CD1c-positive myeloid dendritic cell (primary cell): ENCODE measurements around the gene MRPS27.
A peak's percentile ranks its signal among the peaks of the same experiment; 100 is the strongest.

Experiments used
- DNase-seq: peaks from one replicate; pipeline ENCODE4 v3.0.0-alpha.2; 2016; ENCODE audit errors: extremely low spot score

The MRPS27 gene

DNA sequence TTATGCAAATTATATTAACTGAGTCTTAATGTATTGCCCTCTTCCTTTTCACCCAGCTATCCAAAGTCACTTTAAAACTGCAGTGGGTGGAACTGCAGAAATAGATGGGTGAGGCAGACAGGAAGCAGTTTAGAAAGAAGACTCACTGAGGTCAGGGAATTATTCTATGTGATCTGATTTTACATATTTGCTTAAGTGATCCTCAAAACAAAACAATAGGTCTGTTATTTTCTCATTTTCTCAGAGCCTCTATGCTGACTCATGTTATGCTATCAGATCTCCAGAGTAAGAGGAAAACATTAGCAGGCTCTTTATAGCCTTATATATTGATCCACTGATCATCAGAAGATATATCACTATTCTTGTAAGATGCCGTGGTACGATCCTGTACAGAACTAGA, 63.5 kb downstream of the MRPS27 start:
- no peak for DNase-seq

DNA sequence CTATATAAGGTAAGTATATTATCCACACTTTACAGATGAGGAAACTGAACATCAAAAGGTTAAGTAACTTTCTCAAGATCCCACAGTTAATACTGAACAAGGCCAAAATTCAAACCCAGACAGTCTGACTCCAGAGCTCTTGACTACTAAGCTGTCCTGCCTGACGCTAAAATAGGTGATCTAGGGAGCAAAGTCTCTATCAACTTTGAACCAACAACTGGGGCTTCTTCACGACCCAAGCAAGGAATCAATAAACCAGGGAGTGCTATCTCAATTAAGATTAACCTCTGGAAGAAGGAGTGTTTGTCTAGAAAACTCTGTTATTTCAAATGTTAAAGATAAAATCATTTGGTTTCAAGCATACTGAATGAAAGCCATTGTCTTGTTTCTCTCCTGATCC, 64.4 kb downstream of the MRPS27 start:
- DNase-seq: no peak

DNA sequence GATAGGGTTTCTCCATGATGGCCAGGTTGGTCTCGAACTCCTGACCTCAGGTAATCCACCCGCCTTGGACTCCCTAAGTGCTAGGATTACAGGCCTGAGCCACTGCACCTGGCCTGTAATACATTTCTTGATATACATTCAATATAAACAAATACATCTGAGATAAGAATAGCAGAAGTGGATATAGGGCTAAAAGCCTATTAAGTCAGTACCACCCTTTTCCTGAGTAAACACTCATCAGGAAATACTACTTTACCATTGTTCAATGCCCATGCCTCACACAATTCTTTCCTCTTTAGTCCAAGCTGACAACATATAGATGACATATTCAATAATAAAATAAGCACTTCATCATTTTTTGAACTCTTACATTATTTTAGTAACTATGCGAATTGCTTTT, 64.8 kb downstream of the MRPS27 start:
- DNase-seq: no peak

DNA sequence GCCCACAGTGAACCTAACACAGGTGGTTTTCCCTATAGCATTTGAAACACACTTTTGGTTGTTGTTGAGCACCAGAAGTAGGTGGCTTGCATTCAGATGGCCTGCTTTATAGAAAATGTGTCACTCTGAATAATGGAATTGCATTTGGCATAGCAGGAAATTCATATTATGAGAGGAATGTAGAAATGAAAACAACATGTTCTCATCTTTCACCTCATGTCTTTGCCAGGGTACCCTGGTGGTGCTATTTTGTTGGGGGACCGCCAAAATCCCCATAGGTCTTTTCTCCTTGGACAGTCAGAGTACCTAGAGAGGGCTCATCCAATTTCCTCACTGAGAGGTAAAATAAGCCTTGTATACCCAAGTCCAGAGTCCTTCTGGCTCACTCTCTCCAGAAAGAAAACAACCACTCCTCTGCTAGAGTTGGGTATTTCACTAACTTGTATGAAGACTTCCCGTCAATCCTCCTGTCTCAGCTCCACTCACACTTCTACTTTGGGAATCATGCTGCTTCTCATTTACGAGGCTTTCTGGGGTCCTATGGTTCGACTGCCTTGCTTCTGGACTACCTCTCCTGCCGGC, 67.4 kb downstream of the MRPS27 start:
- DNase-seq: no peak

DNA sequence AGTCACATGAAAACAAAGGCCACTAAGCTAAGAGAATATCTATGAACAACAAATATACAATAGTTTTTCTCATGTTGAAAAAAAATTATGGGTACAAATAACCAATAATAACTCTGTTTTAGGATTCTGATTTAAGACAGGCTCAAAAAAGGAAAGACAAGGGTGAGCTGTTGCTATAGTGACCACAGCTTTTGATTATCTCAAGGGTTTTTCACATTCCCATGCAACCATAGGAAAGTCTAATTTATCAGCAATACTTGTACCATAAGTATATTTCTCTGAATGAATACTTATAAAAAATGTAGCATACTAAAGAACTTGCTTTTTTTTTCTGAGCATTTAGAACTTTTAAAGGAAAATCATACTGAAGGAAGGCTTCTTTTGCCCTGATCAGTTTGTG, 68.0 kb downstream of the MRPS27 start:
- DNase-seq: no peak

DNA sequence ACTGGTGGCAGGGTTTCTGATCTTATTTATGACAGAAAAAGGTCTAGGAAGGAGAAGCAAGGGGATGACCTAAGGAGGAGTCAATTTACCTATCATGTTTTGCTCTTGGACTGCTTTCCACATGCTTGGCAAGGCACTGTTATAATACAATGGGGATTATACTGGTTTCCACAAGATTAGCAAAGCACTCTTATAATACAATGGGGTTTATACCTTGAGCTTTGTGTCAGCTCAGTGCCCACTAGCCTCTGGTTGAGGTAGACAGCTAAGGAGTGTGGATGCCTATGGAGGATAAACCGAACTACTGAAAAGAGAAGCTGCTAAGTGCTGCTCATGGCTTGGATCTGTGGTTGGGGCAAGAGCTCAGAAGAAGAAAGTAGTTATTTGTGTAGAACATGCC, 68.7 kb downstream of the MRPS27 start:
- DNase-seq: no peak

DNA sequence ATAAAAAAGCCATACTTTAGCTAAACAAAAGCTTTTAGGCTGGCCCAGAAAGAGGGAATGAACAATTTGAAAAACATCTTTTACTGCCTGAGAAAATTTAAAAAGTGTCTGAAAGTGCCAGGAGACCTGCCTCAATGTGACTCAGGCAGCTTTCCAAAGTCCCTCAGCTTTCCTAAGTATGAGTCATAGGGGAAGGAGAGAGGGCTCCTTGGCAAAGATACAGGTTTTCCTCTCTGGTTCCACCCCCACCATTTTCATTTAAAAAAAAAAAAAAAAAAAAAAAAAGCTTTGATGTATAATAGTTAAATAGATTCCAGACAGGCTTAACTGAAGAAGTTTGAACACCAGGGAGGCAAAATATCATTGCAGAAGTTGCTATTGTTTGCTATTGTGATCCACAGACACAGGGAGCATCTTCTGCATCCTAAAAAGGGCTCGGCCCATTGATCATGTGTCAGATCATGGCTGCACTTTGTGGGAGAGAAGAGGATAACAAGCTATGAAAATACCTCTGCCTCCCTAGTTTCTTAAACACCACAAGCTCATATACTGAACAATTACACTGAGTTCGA, 71.5 kb downstream of the MRPS27 start:
- no peak for DNase-seq

DNA sequence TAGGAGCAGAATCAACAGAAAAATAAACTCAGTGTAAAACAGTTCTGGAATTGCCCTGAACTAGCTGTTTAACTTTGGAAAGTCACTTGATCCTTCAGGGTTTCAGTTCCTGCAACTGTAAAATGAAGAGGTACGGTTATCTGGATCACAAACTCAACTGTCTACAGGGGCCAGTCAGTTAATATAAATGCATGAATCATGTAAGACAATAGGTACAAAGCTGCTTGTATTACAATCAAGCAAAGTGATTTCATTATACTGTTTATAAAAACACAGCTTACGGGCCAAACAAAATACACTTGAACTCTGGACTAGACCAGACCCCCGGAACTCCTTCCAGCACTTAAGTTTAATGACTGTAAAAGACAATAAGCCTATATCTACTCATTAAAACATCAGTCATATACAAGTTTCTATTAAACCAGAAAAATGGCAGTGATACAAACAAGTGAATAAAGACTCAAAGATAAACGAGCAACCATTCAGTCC, 73.0 kb downstream of the MRPS27 start:
- no peak for DNase-seq

DNA sequence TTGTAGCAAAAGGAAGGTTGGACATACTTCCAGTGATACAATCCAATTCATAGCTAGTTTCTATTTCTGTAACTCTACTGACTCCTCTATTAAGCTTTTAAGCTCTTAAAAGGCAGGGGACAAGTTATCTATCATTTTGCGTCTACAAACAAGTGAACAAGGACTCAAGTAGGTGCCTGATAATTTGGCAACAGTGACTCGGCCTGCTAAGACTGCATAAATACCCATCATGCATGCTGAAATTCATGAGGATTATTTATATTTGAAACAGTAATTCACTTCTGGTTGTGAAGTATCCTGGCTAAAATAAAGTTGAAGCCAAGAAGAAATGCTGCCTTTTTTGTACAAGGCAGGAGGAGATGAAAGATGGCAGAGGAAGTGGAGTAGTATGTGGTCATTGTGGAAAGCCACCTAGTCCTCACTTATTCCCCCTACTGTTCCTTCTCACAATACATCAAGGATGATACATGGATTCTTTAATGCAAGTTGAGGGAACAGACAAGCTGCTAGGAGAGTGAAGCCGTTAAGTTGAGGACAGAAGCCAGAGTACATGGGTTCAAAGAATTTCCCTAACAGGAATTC, 74.0 kb downstream of the MRPS27 start:
- no peak for DNase-seq

DNA sequence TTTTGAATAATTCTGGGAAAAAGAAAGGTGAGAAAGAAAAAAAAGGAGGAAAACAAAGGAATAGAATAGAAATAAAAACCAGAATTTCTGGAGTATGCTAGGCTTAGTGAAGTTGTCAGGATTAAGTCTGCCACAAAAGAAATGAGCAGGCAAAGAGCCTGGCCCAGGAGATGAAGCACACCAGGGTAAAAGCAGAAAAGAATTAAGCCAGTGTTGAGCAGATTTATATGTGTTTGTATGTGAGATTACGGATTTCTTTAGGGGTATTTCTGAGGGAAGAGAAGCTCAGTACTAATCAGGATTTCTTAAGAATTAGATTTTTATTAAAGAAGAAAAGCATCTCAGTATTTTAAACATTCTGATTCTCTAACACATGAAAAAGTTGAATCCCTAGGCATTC, 74.5 kb downstream of the MRPS27 start:
- no peak for DNase-seq

DNA sequence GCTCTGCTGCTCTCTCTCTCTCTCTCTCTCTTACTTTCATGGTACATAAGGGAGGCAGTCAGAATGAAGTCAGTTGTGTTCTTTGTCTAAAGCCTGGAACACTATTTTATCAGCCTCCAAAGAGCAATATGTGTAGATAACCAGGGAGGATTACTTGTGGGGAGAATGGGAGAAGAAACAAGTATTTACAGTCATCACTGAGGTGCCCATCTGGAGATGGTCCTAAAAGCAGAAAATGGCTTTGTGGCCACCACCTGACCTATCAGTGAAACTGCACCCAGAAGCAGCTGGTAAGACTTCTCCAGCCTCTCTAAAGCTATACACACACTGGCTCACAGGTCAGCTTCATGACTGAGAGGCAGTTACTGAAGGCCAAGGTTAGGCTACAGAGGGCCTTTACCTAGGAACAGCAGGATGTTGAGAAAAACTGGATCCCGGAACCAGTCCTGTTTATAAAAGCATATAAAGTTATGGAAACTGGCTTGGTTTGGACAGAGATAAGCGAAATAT, 75.1 kb downstream of the MRPS27 start:
- DNase-seq: no peak

DNA sequence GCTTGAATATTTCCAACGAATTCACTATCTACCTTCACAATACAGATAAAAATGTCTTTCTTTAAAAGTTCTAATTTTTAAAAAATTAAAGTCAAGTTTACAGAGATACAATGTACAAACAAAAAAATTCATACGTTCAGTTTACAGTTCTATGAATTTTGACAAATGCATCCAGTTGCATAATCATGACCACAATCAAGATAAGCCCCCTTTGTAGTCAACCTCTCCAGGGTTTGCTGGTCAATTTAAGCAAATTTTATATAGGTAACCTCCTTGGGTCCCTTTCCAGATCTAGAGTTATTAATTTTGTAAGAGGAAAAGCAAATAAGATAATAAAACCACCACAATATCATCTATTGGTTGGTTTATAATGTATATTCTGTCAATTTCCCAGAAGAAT, 76.3 kb downstream of the MRPS27 start:
- no peak for DNase-seq

DNA sequence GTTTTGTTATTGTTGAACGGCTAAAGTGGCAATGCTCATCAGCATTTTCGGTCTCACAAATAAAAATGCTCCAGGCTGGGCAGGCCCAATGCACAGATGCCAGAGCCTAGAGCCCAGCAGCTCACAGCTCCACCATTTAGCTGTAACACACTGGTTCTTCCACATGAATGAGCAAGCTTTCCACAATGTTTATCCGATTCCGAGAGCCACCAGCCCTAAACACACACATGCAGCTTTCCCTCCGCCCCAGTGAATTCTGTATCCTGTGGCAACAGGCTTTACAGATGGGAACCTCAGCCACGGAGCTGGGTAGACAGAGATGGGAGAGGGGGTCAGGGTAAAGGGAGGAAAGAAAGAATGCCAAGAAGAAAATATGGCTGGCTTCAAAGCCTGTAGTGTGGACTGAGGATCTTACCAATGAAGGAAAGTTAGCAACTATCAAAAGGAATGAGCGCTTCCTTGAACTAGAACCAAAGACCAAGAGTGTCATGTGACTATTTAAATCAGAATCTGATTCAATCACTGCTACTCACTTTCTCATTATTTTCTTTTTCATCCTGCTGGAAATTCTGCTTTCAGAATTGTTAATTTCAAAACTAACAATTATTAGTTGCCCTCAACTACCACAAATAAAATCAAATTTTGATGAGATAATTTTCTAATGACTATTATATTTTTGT, 77.1 kb downstream of the MRPS27 start:
- DNase-seq: no peak

DNA sequence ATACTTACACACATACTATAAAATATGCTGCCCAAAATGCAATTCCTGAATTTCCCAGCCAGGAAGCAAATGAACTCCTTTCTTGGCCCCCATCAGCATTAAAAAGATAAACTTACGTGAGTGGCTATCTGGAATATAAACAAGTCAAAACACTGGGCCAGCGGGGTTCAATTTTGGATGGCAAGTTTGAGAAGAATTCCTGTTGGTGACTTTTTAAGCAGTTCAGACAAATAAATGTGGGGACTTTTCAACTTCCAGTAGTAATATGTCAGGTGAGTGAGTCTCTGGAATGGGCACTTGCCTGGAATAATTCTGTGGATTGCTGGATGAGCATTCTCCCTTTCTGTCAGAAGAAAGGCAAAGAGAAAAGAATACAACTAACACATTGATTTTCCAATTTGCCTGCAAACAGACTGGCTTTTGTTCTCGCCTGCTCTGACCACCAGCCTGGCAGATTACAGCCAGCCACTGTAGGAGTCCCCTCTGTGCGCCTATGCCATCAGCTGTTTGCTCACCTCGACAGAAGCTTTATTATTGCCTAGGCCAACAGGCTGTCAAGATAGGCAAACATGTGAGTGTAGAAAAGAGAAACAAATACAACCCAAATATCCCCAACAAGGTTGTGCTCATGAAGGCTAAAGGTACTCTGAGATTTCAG, 78.6 kb downstream of the MRPS27 start:
- DNase-seq: no peak

DNA sequence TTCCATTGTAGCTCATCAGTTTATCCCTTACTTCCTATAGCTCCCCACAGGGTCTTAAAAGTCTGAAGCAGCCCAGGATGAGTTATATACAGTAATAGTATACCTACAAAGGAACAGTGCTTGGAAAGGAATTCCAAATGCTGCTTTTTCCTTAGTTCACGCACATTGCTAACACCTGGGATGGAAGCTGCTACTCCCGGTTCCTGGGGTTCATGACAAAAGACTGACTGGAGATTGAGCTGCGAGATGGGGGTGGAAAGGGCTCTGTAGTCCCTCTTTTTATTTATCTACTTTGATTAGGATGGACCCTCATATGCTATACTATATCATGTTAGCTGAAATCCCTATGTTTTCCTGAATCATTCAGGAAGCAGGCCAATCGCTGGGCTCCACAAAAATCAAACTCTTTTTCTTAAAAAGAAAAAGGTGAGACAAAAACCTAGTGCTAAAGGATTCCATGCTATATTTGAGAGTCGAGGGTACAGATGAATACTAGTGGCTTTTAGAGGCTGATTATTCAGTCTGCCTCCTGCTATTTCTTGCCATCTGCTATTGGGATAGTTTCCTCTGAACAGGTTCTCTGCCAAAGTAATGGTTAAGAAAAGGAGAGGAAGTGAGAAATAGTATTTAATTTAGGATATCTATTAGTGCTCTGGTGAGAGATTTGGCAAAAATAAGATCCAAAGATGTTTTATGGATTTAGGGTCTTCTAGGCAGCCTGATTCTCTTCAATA, 81.2 kb downstream of the MRPS27 start:
- no peak for DNase-seq

DNA sequence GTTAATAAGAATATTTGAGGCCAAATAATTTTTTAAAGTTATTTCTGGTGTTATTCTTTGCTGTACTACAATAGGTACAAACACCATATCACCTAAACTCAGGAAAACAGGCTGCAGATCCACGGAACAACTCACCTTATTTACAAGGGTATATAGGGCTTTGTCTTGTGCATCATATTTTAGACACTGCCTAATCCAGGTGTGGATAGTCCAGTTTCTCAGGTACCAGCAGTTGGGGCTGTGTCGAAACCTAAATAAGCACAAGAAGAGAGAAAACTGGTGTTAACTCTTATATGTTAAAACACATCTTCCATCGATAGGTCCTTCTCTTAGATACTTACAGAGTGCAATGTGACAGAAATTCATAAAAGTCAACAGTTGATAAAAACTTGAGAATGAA, 82.2 kb downstream of the MRPS27 start:
- DNase-seq: no peak

DNA sequence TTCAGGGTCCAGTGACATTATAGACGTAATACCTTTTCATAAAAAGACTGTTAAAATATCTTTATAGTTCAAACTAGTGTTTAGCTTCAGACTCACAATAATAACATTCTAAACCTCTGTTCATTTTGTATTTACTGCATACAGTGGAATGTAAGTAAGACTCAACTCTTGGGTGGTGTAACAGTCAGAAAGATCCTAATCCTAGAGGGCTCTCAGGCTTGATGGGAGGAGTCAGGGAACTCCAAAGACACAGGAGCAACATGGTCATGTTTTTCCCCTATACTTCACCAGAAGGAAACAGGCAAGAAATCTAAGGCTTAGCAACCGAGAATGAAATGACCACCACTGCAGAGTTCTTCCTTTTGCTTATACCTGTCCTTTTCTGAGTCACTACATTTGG, 82.6 kb downstream of the MRPS27 start:
- DNase-seq: no peak

DNA sequence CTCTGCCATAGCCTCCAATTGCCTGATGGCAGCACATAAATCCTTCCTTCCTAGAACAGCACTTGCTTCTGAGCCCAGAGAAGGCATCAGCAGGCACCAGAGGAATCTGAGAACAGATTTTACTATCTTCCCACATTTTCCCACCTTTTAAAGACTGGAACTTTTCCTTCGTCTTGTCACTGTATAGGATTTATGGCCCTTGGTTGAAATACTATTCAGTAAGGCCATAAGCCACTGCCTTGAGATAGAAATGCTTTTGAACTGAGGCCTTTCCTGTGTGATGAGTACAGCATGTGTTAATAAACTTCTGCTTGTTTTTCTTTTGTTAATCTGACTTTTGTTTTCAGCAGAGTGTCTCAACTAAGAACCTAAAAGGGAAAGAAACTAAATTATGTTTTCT, 84.3 kb downstream of the MRPS27 start:
- DNase-seq: no peak

DNA sequence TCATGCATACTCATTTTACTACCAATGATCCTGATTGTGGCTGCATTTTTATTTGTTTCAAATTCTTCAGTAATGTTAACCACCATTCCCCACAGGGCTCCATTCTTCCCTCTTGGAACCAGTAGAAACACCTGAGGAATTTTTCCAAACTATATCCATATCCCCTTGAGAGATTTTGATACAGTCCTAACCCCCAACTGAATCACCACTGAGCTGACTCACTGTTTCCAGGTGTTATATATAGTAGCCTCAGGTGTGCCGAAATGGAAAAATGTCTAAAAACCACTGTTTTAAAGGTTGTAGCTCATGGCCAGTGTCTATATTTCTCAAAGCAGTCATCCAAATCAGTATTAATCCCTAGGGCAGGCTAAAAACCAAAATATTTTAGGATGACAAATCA, 85.2 kb downstream of the MRPS27 start:
- DNase-seq: no peak

DNA sequence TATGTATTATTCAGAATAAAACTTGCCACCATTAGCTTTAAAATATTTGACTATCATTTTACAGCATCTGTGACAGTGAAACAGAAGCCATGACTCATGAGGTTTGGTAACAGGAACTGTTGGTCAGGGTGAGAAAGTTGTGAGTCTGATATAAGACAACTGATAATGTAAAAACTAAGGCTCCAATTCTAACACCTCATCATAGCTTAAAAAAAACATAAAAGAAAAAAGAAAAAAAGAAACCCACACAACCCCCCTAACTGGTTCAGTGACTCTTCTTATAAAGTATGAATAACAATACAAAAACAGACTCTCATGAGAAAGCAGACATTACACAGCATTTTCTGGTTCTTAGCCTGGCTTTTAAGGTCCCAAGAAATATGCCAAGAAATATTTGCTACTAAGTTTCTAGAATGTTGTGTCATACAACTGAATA, 85.8 kb downstream of the MRPS27 start:
- DNase-seq: peak; percentile 41

DNA sequence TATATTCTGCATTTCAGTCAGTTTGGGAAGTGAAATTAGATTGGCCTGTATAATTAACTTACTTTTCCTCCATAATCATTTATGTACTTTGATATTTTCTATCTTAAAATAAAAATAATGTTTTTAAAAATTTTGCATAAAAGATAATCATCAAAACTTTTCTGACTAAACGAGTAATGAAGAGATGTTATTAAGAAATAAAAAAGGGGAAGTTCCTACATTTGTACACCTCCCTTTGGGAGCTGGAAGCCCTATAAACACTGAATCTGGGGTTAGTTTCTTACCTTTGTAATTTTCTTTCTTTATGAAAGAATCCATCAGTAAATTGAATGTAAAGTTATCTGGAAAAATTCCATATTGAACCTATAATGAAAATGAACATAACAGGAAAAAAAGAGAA, 86.2 kb downstream of the MRPS27 start:
- DNase-seq: no peak

DNA sequence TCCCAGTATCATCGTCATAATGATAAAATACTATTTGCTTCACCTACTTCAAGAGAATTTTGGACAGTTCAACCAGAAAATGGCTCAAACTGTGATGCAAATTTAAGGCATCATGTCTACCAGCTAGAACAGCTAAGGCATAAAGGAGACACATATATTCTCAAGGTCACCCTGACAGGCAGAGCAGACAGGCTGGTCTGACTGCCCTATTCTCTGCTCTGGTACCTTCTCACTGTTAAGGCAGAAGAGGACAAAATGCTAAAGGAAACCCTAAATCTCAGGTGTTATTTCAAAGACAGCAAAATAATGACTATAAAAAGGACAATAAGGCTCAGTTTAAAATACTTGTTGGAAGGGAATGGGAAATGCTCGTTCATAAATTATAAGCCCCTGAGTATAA, 87.2 kb downstream of the MRPS27 start:
- DNase-seq: no peak
